ENCODE data around the gene DNAJC3. TPM values are rescaled to one million over a fixed set of nuclear protein-coding genes. Genes with fewer than 3 reads are reported as not detected.

Gene DNAJC3
- total RNA-seq, 1 experiment from 2014 or later: 25.7 TPM

- DNase-seq (ENCODE audit: low read depth, low spot score) (no peak), ATAC-seq (no peak)
- H3K27me3 ChIP-seq (ENCODE audit: control insufficient read depth, insufficient read depth, low read length): no peaks in the 10 kb centered on the region
- no TSS peak for BruUV-seq (replicated peaks)
- ChIA-PET POLR2A (no interaction called here), CTCF (interaction anchor here (0.6 kb wide), 1 partner anchor 46 kb away, joined by 9 read pairs; no protein-coding TSS in a partner anchor)
- no peaks in the 10 kb centered on the region for H3K4me1 ChIP-seq (ENCODE audit: control insufficient read depth, insufficient read depth, low read length)
- in situ Hi-C loops (cut with HindIII; ENCODE audit: low pct_unique_long_range_greater_than_20kb, low sequenced_read_pairs) (no loop called here), intact Hi-C loops (cut with micrococcal nuclease; ENCODE audit: unreplicated experiment) (no loop called here)
- no peaks in the 10 kb centered on the region for H3K9me3 ChIP-seq (ENCODE audit: control insufficient read depth, insufficient read depth, low read depth, low read length)
- H3K36me3 ChIP-seq (ENCODE audit: control insufficient read depth, insufficient read depth, low read length): no peaks in the 10 kb centered on the region
- no peak for TF ChIP-seq POLR2AphosphoS5 (IDR thresholded peaks at IDR 0.05; ENCODE audit: low read depth, low read length)
- H3K27ac ChIP-seq (ENCODE audit: low read length): no peak overlapping the region
- H3K4me3 ChIP-seq (ENCODE audit: low read depth in 2 of 2, low read length in 2 of 2): no peak overlapping the region
Measured at GRCh38 chr13:95749545-95749944, 72.6 kb downstream of the DNAJC3 start.

GRCh38 chr13:95752677-95753076 lies 75.7 kb downstream of the DNAJC3 start:
- intact Hi-C loops (cut with micrococcal nuclease; ENCODE audit: unreplicated experiment): no loop called here
- Histone ChIP-seq H3K9me3 (ENCODE audit: control insufficient read depth, insufficient read depth, low read depth, low read length) (no peaks in the 10 kb centered on the region), H3K27ac (ENCODE audit: low read length) (no peak overlapping the region), H3K4me1 (ENCODE audit: control insufficient read depth, insufficient read depth, low read length) (no peaks in the 10 kb centered on the region), H3K36me3 (ENCODE audit: control insufficient read depth, insufficient read depth, low read length) (no peaks in the 10 kb centered on the region), H3K27me3 (ENCODE audit: control insufficient read depth, insufficient read depth, low read length) (no peaks in the 10 kb centered on the region), H3K4me3 (ENCODE audit: low read depth in 2 of 2, low read length in 2 of 2) (no peak overlapping the region)
- in situ Hi-C loops (cut with HindIII; ENCODE audit: low pct_unique_long_range_greater_than_20kb, low sequenced_read_pairs): no loop called here
- ChIA-PET POLR2A (no interaction called here), CTCF (no interaction called here)
- DNase-seq (ENCODE audit: low read depth, low spot score): no peak
- no peak for ATAC-seq
- BruUV-seq (replicated peaks): no TSS peak
- no peak for TF ChIP-seq CTCF (IDR thresholded peaks at IDR 0.05)
- no peak for TF ChIP-seq REST (IDR thresholded peaks at IDR 0.05; ENCODE audit: insufficient read depth in 1 of 2, low read depth in 2 of 2, low read length in 1 of 2)
- TF ChIP-seq POLR2AphosphoS5 (IDR thresholded peaks at IDR 0.05; ENCODE audit: low read depth, low read length): no peak
- no peak for TF ChIP-seq SIN3A (IDR thresholded peaks at IDR 0.05; ENCODE audit: borderline replicate concordance, insufficient read depth, low read depth, low read length)
- no peak for TF ChIP-seq TCF7L2 (IDR thresholded peaks at IDR 0.05; ENCODE audit: low read depth, low read length)

GRCh38 chr13:95754069-95754468 lies 77.1 kb downstream of the DNAJC3 start:
- POLR2A ChIA-PET: no interaction called here
- TF ChIP-seq REST (IDR thresholded peaks at IDR 0.05; ENCODE audit: insufficient read depth in 1 of 2, low read depth in 2 of 2, low read length in 1 of 2): no peak
- no peak for TF ChIP-seq SIN3A (IDR thresholded peaks at IDR 0.05; ENCODE audit: borderline replicate concordance, insufficient read depth, low read depth, low read length)
- no TSS peak for BruUV-seq (replicated peaks)
- in situ Hi-C loops (cut with HindIII; ENCODE audit: low pct_unique_long_range_greater_than_20kb, low sequenced_read_pairs): no loop called here
- no peak for DNase-seq (ENCODE audit: low read depth, low spot score)
- CTCF ChIA-PET: no interaction called here
- Histone ChIP-seq H3K4me3 (ENCODE audit: low read depth in 2 of 2, low read length in 2 of 2) (no peak overlapping the region), H3K9me3 (ENCODE audit: control insufficient read depth, insufficient read depth, low read depth, low read length) (no peaks in the 10 kb centered on the region), H3K4me1 (ENCODE audit: control insufficient read depth, insufficient read depth, low read length) (no peaks in the 10 kb centered on the region), H3K27ac (ENCODE audit: low read length) (no peak overlapping the region), H3K27me3 (ENCODE audit: control insufficient read depth, insufficient read depth, low read length) (no peaks in the 10 kb centered on the region), H3K36me3 (ENCODE audit: control insufficient read depth, insufficient read depth, low read length) (no peaks in the 10 kb centered on the region)
- intact Hi-C loops (cut with micrococcal nuclease; ENCODE audit: unreplicated experiment): no loop called here
- no peak for ATAC-seq

All from Panc1 (cell line).